CD4-positive, alpha-beta T cell treated with Interleukin-1 beta for 1 hour (primary cell): ENCODE data around the gene TNRC6A.
"Not testable (repeated sequence)": the region's sequence is repeated elsewhere in the genome, so short reads cannot be mapped to it uniquely, and the experiment has no call there.

Experiments used
- DNase-seq, 2 donors: peaks; one replicate each; pipeline ENCODE4 v3.0.0-alpha.2; 2020 to 2022

TNRC6A gene

DNA sequence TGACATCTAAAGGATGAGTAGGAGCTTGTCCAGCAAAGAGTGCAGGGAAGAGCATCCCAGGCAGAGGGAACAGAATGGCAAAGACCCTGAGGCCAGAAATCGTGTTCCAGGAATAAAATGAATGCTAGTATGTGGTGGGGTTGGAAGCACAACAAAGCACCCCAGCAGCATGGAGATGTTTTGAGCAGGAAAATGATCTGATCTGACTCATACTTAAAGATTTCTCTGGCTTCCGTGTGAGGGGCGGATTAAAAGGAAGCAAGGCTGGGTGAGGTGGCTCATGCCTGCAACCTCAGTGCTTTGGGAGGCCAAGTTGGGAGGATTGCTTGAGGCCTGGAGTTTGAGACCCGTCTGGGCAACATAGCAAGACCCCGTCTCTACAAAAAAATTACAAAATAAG, 118.6 kb downstream of the TNRC6A start:
- no peak for DNase-seq

- no peak for DNase-seq
Observed at GRCh38 chr16:24849641-24850040, 120.2 kb downstream of the TNRC6A start.

DNA sequence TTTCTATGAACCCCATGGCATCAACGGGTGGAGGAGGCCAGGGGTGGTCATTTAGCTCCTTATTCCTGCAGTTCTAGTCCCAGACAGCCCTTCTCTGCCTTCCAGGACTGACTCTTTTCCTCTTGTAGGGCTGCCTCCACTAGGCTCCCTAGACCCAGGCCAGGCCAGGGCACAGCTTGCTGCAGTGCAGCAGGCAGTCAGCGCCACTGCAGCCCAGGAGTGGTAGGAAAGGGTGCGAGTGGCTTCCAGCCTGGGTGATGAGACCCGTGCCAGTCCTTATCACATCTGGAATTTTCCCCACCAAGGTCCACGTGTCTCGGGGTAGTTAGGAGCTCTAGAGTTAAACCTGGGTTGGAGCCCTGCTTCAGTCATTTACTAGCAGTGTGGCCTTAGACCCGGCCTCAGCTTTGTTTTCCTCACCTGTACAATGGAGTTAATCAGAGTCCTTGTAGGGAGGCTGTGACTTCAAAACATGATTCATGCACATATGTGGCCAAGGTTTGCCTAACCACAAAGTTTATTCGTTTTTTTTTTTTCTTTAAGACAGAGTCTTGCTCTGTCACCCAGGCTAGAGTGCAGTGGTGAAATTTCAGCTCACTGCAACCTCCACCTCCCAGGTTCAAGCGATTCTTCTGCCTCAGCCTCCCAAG, 121.0 kb downstream of the TNRC6A start:
- DNase-seq: no peak

DNA sequence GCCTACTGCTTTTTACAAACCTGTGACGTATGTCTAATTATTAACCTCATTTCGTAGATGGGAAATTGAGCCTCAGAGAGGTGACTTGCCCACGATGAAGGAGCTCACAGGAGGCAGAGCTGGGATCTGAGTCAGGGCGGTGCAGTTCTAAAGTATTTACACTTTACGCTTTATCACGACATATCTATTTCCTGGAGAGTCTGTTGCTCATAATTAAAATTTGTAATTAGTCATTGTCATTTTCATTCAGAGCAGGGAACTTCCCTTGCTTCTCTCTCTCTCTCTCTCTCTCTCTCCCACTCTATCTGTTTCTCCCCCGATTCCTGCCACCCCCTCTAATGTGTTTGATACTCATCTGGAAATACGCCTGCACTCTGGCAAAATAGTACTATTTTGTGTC, 122.2 kb downstream of the TNRC6A start:
- no peak for DNase-seq

DNA sequence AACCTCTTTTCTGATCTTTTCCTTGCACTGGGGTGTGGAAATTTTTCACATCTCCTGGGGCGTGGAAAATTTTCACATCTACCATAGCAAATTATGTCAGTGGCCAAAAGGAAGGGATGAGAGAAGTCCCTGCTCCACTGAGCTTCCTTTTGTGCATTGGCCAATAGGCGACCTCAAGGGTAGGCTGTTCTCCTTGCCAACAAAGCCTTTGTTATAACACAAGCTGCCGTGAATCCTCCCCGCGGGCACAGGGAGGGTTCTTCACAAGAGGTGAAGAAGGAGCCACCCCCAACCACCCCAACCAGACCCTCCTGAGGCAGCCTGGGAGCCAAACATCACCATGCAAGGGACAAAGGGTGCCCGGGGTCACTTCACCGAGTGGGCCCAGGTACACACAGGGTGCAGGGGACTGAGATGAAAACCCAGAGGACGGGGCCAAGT, 122.8 kb downstream of the TNRC6A start:
- DNase-seq: no peak

DNA sequence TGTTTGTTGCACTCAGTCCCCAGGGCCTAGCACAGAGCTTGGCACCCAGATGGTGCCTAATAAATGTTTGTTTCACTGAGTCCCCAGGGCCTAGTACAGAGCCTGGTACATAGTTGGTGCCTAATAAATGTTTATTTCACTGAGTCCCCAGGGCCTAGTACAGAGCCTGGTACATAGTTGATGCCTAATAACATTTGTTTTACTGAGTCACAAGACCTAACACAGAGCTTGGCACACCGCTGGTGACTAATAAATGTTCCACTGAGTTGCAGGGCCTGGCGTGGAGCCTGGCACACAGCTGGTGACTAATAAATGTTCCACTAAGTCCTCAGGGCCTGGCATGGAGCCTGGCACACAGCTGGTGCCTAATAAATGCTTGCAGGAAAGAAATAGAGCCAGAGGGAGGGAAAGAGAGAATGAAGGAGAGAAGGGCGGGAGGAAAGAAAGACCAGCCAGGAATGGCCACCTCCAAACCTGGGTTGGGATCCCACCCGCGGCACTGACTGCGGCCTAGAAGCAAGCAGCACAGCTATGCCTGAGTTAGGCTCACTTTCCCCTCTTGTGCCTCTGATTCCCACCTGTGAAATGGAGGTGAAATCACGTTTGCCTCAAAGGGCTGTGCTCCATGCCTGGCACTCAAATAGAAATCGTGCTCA, 123.8 kb downstream of the TNRC6A start:
- no peak for DNase-seq

- no peak for DNase-seq
Observed at GRCh38 chr16:24853830-24854229, 124.4 kb downstream of the TNRC6A start.

DNA sequence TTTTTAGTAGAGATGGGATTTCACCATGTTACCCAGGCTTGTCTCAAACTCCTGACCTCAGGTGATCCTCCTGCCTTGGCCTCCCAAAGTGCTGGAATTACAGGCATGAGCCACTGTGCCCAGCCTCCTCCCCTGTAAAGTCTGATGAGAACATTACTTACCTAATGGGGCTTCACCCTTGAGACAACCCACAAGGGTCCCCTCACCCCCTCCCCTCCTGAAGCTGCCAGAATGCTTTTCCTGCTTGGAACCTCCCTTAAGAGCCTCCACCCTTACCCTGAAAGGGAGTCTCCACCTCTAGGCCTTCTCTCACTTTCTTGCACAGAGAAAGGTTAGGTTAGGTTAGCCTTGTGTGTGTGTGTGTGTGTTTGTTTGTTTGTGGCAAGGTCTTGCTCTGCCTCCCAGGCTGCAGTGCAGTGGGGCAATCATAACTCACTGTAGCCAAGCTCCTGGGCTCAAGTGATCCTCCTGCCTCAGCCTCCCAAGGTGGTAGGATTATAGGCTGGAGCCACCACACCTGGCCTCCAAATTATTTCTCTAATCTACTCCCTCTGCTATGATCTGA, 125.2 kb downstream of the TNRC6A start:
- DNase-seq: no peak

DNA sequence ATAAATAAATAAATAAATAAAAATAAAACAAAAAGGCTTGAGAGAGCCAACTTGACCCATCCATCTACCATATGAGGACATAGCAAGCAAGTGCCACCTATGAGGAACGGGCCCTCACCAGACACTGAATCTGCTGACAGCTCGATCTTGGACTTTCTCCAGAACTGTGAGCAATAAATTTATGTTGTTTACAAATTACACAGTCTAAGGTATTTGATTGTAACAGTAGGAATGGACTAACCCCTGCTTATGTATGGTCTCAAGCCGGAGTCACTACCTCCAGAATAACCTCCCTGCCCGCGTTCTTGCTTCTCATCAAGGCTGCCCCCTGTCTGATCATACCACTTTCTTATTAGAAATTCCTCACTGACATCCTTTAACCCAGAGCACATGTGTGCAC, 126.2 kb downstream of the TNRC6A start:
- DNase-seq: no peak

DNA sequence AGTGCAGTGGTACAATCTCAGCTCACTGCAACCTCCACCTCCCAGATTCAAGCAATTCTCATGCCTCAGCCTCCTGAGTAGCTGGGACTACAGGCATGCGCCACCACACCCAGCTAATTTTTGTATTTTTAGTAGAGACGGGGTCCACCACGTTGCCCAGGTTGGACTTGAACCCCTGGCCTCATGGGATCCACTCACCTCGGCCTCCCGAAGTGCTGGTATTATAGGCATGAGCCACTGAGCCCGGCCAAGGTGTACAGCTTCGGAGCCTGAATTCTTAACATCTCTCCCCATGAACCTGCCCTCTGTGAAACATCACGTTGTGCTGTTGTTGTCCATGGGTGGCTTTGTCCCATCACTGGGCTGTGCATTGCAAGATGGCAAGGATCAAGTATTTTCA, 127.4 kb downstream of the TNRC6A start:
- not testable (repeated sequence) for DNase-seq

DNA sequence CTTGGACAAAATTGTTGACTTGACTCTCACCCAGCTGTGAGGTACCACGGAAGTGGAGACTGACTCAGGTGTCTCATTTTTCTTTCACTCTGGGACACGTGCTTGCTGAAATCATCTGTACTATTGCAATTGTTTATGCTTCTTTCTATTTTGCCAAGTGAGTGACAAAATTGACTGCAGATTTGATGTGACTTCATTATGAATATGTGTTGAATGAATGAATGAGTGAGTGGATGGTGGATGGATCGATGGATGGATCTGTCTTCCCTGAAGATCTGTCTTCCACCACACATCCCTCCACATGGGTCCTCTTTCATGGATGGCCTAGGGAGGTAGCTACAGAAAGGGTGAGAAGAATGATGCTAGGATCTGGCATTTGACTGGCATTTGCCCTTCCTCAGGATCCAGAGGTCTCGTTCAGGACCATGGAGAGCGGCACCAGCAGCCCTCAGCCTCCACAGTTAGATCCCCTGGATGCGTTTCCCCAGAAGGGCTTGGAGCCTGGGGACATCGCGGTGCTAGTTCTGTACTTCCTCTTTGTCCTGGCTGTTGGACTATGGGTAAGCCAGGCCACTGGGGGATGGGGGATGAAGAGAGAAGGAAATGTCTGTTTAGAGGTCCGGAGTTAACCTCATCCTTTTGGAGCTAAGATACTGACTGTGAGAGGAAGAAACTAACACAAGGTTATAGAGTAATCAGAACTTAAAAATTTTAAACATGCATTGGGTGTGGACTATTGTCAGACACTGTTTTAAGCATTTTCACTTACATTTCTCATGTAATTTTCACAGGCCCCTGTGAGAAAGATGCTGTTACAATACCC, 129.0 kb downstream of the TNRC6A start:
- no peak for DNase-seq

DNA sequence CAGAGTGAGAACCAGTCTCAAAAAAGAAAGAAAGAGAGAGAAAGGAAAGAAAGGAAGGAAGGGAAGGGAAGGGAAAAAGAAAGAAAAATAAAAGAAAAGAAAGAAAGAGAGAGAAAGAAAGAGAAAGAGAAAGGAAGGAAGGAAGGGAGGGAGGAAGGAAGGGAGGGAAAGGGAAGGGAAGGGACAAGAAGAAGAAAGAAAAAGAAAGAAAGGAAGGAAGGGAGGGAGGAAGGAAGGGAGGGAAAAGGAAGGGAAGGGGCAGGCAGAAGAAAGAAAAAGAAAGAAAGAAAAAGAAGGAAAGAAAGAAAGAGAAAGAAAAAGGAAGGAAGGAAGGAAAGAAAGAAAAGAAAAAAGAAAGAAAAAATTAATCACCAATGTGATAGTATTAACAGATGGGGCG, 132.0 kb downstream of the TNRC6A start:
- DNase-seq: no peak

DNA sequence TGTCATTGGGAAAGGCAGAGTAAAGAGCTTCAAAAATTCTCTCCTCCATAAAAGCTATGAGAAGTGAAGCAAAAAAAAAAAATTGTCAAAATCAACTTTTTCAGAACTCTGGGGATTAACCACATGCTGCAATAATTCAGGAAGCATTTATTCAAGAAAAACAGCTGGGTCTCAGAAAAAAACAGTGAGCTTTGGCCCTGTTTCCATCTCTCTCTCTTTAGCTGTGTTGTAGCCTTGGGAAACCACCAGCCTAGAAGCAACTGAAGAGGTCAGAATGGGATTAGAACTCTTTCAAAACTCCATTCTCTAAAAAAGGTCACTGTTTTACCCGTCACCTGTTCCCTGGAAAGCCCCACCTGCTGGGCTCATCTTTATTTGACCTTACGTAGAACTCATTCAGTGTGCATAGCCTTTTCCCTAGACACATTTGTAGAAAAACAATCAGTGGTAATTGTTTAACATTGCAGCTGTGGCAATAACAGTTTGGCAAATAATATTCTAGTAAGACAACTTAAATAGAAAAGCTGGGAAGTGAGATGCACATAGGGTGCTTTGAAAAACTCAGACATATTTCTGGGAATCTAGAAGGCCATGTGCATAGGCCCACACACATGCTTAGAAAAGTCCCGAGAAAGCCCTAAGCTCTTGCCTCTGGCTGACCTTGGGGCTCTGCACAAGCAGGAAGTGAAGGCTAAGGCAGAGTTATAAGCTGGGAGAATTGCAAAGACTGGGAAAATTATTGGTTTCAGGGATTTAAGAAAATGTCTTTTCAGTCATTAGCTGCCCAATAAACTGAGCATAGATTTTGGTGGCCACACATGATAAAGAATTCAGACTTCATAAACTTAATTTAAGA, 134.4 kb downstream of the TNRC6A start:
- no peak for DNase-seq

DNA sequence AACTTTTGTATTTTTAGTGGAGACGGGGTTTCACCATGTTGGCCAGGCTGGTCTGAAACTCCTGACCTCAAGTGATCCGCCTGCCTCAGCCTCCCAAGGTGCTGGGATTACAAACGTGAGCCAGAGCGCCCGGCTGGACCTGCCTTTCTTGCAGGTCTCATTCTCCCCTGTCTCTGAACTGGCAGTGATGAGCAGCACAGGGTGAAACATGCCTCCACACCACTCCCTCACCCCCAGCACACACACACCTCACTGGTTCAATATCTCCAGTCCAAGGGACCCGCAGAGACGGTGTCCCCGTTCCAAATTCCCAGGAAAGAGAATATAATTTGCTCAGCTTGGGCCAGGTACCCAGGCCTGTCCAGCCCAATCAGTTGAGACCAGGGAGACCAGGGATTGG, 139.6 kb downstream of the TNRC6A start:
- no peak for DNase-seq

- DNase-seq: no peak
Observed at GRCh38 chr16:24871891-24872290, 142.4 kb downstream of the TNRC6A start.

DNA sequence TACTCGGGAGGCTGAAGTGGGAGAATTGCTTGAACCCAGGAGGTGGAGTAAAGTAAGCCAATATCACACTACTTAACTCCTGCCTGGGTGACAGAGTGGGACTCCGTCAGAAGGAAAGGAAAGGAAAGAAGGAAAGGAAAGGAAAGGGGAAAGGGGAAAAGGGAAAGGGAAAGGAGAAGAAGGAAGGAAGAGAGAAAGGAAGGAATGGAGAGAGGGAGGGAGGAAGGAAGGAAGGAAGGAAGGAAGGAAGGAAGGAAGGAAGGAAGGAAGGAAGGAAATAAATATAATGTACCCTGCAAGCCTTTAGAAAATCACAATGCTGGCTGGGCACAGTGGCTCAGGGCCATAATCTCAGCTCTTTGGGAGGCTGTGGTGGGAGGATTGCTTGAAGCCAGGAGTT, 143.6 kb downstream of the TNRC6A start:
- DNase-seq: no peak

GRCh38 chr16:24875466-24875865, 146.0 kb downstream of the TNRC6A start:
- DNase-seq: no peak
